Cerebellar nuclear complex (tissue), 1 donor: Measurements from ENCODE around the gene TVP23C.
A peak's percentile ranks its signal among the peaks of the same experiment; 100 is the strongest.

Source experiments
- DNase-seq, 2 experiments: peaks; one replicate each; lab custom pipeline; 2025; lab: John Stamatoyannopoulos, UW

Gene TVP23C

DNA sequence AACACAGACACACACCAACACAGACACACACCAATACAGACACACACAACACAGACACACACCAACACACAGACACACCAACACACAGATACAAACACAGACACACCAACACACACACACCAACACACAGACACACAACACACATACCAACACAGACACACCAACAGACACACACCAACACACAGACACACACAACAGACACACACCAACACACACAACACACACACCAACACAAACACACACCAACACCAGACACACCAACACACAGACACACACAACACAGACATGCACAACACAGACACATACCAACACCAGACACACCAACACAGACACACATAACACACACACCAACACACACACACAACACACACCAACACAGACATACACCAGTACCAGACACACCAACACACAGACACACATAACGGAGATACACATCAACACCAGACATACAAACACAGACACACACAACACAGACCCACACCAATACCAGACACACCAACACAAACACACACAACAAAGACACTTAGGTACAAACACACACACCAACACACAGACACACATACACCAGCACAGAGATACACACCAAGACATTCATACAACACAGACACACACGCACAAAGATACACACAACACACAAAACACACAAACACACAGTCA, 98.1 kb downstream of the TVP23C start:
- DNase-seq = no peak

DNA sequence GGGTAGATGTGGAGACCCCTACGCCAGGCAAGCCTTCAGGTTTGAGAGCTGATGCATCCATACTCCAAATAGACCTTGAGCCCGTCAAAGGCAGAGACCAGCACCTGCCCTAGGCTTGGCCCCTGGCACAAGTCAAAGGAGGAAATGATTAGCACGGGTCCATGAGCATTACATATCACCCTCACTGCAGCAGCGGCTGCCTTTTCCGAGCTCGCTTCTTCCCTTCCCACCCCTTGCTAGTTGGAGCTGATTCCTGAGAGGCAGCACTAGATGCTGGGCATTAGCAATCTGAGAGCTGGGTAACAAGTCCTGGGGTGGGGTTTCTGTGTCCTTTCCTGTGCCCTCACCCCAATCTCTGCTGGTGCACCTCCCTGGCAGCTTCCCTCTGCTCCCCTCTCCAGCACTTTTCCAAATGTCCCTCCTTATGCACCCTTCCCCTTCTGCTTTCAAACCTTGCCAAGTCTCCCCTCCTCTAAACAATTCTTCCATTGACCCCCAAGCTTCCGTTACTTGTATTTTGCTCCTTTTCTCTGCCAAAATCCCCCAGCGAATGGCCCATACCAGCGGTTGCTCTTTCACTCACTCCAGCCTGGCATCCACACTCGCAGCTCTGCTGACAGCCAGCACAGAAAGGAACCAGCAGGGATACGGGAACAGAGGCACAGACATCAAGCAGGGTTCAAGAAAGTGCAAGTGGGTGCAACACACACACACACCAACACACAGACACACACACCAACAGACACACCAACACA, 98.9 kb downstream of the TVP23C start:
- DNase-seq = no peak

DNA sequence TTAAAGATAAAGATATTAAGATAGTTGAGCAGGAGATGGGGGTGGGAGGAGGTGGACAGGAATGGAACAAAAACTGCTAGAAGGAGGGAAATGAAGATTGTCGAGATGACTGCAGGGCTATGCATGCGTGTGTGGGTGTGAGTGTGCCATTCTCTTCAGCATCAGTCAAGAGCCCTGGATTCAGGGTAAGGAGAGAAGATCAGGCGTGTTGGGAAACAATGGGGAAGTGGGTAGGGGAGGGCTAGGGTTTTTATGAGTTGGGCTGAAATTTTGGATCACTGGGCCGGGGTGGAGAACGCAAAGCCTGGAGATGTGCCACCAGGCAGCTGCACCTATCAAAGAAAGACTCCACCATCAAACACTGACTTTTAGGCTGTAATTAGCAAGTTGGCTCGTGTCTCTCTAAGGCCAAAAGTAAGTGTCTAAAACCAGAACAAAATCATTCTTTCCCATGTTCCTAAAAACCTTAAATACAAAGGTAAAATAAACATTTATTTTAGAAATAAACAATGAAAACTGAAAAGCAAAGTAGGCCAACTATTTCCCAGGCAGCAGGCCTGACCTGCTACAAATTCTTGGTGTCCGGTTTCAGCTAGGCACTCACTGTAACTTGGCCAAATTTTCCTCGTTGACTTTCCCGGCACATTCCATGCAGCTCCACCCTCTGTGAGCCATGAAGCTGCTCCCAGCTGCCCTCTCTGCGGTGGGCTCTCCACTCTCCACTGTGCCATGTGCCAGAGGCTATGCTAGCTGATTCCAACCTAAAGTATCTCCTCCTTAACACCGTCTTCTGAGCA, 100.1 kb downstream of the TVP23C start:
- DNase-seq = no peak

DNA sequence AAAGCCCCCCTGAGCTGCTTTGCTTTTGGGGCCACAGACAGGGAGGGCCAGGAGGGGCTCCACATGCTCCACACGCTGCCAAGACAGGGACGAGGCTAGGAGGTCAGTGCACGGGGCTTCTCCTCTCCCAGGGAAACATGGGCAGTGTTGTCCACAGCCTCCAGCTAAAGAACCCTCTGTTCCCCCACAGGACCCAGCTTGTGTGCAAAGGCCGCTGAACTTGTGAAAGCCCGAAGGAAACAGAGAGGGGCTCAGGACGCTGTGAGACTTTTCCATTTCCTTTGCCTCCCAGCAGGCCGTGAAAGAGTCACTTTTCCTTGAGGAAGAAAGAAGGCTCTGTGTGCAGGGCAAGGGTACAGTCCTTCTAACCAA, 105.6 kb downstream of the TVP23C start:
- no peak for DNase-seq

GRCh38 chr17:15456972-15457722, 106.1 kb downstream of the TVP23C start:
- peak in 1 of 2 experiments; percentile 58 for DNase-seq

DNA sequence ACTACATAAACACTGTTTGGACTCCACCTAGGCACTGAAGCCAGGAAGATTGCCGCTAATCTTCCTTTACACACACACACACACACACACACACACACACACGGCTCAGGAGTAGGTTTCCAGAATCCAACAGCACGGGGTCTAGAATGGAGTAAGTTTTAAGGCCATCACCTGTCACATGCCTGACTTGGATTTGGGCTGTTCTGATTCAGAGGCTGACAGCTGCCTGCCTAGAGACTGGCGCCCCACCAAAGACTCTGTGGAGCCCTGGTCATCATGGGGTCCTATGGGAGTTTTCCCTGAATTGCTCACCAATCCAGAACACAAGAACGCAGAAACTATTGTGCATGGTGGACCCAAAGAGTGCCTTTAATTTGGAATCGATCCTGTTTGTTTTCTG, 106.8 kb downstream of the TVP23C start:
- DNase-seq = no peak

DNA sequence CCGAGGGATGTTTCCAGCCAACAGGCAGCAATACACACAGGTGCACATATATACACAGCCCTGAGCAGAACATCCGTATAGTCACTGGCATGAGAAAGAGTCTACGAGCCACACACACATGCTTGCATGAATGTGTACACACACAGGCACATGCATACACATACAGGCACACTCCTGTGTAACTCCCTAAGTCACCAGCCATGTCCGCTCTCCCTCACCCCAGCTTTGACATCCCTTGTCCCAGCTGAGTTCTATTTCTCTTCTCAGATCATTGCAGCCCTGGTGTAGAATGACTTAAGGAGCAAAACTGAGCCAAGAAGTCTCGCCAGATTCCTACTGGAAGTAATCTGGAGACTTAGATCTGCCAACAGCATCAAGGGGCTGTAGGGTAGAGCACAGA, 108.9 kb downstream of the TVP23C start:
- DNase-seq = no peak

DNA sequence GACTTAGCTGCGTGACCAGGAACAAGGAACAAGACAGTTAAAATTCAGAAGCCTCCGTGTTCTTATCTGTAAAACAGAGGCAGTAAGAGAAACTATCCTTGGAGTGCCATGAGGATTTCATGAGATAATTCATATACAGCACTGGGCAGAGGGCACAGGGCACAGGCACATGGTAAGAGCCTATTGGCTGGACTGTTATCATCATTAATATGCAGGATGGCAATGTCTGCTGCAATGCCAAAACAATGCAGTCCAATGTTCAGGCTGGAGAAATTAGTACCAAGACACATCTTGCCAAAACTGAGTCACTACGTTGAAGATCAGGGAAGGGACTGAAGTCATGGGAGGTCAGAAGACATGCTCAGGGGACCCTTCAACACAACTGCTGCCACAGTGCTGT, 109.5 kb downstream of the TVP23C start:
- DNase-seq = no peak

- DNase-seq = no peak
Observed at GRCh38 chr17:15453246-15453645, 110.0 kb downstream of the TVP23C start.

GRCh38 chr17:15452746-15453145, 110.5 kb downstream of the TVP23C start:
- no peak for DNase-seq
